ENCODE measurements around the gene PBX1.

The PBX1 gene

GRCh38 chr1:164670026-164670425, 111.0 kb downstream of the PBX1 start:
- DNase-seq (ENCODE audit: low read depth) = no peak

- no peak for DNase-seq (ENCODE audit: low read depth)
These were observed 111.8 kb downstream of the PBX1 start for GRCh38 chr1:164670786-164671185.

- no peak for DNase-seq (ENCODE audit: low read depth)
These were observed 112.5 kb downstream of the PBX1 start for GRCh38 chr1:164671323-164671965.

- DNase-seq (ENCODE audit: low read depth) = no peak
These were observed 113.1 kb downstream of the PBX1 start for GRCh38 chr1:164671966-164672571.

GRCh38 chr1:164672588-164672987, 113.6 kb downstream of the PBX1 start:
- no peak for DNase-seq (ENCODE audit: low read depth)

- no peak for DNase-seq (ENCODE audit: low read depth)
These were observed 114.7 kb downstream of the PBX1 start for GRCh38 chr1:164673584-164674214.

- DNase-seq (ENCODE audit: low read depth) = no peak
These were observed 116.4 kb downstream of the PBX1 start for GRCh38 chr1:164675342-164675904.

GRCh38 chr1:164678136-164678700, 119.2 kb downstream of the PBX1 start:
- DNase-seq (ENCODE audit: low read depth) = peak; percentile 38

- no peak for DNase-seq (ENCODE audit: low read depth)
These were observed 123.6 kb downstream of the PBX1 start for GRCh38 chr1:164682570-164682969.

- no peak for DNase-seq (ENCODE audit: low read depth)
These were observed 124.3 kb downstream of the PBX1 start for GRCh38 chr1:164683235-164683634.

GRCh38 chr1:164685266-164686035, 126.5 kb downstream of the PBX1 start:
- DNase-seq (ENCODE audit: low read depth) = no peak

GRCh38 chr1:164687777-164688176, 128.8 kb downstream of the PBX1 start:
- no peak for DNase-seq (ENCODE audit: low read depth)

GRCh38 chr1:164688791-164689190, 129.8 kb downstream of the PBX1 start:
- no peak for DNase-seq (ENCODE audit: low read depth)

GRCh38 chr1:164689672-164690511, 130.9 kb downstream of the PBX1 start:
- DNase-seq (ENCODE audit: low read depth) = no peak

GRCh38 chr1:164692420-164692819, 133.4 kb downstream of the PBX1 start:
- no peak for DNase-seq (ENCODE audit: low read depth)

GRCh38 chr1:164693564-164694359, 134.8 kb downstream of the PBX1 start:
- no peak for DNase-seq (ENCODE audit: low read depth)

GRCh38 chr1:164694505-164694904, 135.5 kb downstream of the PBX1 start:
- DNase-seq (ENCODE audit: low read depth) = no peak

GRCh38 chr1:164695956-164696665, 137.1 kb downstream of the PBX1 start:
- DNase-seq (ENCODE audit: low read depth) = peak; percentile 12

GRCh38 chr1:164699815-164700491, 141.0 kb downstream of the PBX1 start:
- DNase-seq (ENCODE audit: low read depth) = no peak

All from fibroblast of gingiva (primary cell).